Measurements from ENCODE around the gene ITIH4.

GRCh38 chr3:52820736-52821135 lies 9.7 kb downstream of the ITIH4 start:
- TF ChIP-seq PATZ1 (tag by site-specific recombination; IDR thresholded peaks at IDR 0.05), result no peak
- no peak for TF ChIP-seq ZNF654 (tag by site-specific recombination; IDR thresholded peaks at IDR 0.05; ENCODE audit: low read depth)
- peak; percentile 37; the same call in 1 of the 2 replicates for TF ChIP-seq CTCF (tag by site-specific recombination; IDR thresholded peaks at IDR 0.05)

All from HEK293 (cell line).